Lower lobe of right lung (tissue), 2 donors: ENCODE measurements around the gene ZNF532. TPM values are rescaled to one million over a fixed set of nuclear protein-coding genes. Genes with fewer than 3 reads are reported as not detected.

Source experiments
- ATAC-seq, 2 donors: fragments of 200-7000 bp; cut with Tn5 transposase; one replicate each; pipeline ENCODE4 v1.9.1; 2020 to 2022; ENCODE audit warnings: mild to moderate bottlenecking in 2 of 2, moderate library complexity in 2 of 2
- DNase-seq: peaks from one replicate; pipeline ENCODE4 v3.0.0-alpha.2; 2020
- H3K27ac ChIP-seq: fragments of 200-600 bp; one replicate; pipeline ENCODE4 v1.8.0; 2022
- H3K27me3 ChIP-seq: fragments of 200-600 bp; one replicate; pipeline ENCODE4 v1.8.0; 2022; ENCODE audit warnings: low read depth
- H3K36me3 ChIP-seq: fragments of 200-600 bp; one replicate; pipeline ENCODE4 v1.8.0; 2022; ENCODE audit warnings: mild to moderate bottlenecking
- H3K4me1 ChIP-seq: fragments of 200-600 bp; one replicate; pipeline ENCODE4 v1.8.0; 2022
- H3K4me3 ChIP-seq: fragments of 200-600 bp; one replicate; pipeline ENCODE4 v1.8.0; 2022; ENCODE audit warnings: mild to moderate bottlenecking
- H3K9me3 ChIP-seq: fragments of 200-600 bp; one replicate; pipeline ENCODE4 v1.8.0; 2022
- intact Hi-C: fragments of 100-400 bp; cut with DNase I; formaldehyde crosslinking; loops from one replicate; pipeline ENCODE4 v1.11.0; 2022
- total RNA-seq: library from RNA; stranded (reverse); fragmentation: NEBNext Ultra II Directional; extraction: Animal tissue kit (Norgen Biotek cat#: 25700); gene quantifications from one replicate; pipeline ENCODE4 v1.2.1, GENCODE V29; 2021
- TF ChIP-seq, protein P1 (sequence below): fragments of 200-600 bp; IDR thresholded peaks from one replicate; pipeline ENCODE4 v1.8.0; 2022; ENCODE audit warnings: antibody characterized with exemption, mild to moderate bottlenecking
- donor health status: DM: no; HTN: yes; CAD: no; lungs with severe emphysema.

The ZNF532 gene
- total RNA-seq, 1 donor from 2014 or later: 54.0 TPM

- H3K27ac ChIP-seq: no peak overlapping the region
Observed at GRCh38 chr18:59026364-59026763, 161.7 kb downstream of the ZNF532 start.

DNA sequence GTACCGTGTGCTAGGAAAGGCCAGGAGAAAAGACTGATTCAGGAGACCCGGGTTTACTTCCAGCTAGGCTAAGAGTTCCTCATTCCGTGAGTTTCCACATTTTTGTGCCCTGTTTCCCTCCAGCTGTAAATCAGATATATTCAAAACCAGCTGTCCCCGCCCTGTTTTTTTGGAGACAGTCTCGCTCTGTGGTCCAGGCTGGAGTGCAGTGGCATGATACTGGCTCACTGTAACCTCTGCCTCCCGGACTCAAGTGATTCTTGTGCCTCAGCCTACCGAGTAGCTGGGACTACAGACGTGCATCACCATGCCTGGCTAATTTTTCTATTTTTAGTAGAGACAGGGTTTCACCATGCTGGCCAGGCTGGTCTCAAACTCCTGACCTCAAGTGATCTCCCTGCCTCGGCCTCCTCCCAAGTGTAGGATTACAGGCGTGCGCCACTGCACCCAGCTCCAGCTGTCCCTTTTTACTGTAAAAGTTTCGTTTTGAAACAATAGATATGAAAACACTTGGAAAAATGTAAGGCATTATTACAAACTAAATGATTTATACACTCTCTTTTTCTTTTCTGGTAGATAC is 162.2 kb downstream of the ZNF532 start:
- Histone ChIP-seq H3K9me3 (no peaks in the 10 kb centered on the region), H3K36me3 (no peaks in the 10 kb centered on the region), H3K27ac (no peak overlapping the region), H3K4me1 (no peaks in the 10 kb centered on the region), H3K4me3 (no peak overlapping the region), H3K27me3 (no peaks in the 10 kb centered on the region)
- intact Hi-C loops: no loop called here
- DNase-seq: no peak
- ATAC-seq: no peak
- TF ChIP-seq, protein P1, sequence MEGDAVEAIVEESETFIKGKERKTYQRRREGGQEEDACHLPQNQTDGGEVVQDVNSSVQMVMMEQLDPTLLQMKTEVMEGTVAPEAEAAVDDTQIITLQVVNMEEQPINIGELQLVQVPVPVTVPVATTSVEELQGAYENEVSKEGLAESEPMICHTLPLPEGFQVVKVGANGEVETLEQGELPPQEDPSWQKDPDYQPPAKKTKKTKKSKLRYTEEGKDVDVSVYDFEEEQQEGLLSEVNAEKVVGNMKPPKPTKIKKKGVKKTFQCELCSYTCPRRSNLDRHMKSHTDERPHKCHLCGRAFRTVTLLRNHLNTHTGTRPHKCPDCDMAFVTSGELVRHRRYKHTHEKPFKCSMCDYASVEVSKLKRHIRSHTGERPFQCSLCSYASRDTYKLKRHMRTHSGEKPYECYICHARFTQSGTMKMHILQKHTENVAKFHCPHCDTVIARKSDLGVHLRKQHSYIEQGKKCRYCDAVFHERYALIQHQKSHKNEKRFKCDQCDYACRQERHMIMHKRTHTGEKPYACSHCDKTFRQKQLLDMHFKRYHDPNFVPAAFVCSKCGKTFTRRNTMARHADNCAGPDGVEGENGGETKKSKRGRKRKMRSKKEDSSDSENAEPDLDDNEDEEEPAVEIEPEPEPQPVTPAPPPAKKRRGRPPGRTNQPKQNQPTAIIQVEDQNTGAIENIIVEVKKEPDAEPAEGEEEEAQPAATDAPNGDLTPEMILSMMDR: no peak

More at GRCh38 chr18:59026364-59026763, 161.7 kb downstream of the ZNF532 start:
- Histone ChIP-seq H3K27me3 (no peaks in the 10 kb centered on the region), H3K4me1 (no peaks in the 10 kb centered on the region), H3K9me3 (no peaks in the 10 kb centered on the region), H3K4me3 (no peak overlapping the region), H3K36me3 (no peaks in the 10 kb centered on the region)
- TF ChIP-seq, protein P1: no peak
- intact Hi-C loops: no loop called here
- no peak for ATAC-seq
- DNase-seq: no peak

DNA sequence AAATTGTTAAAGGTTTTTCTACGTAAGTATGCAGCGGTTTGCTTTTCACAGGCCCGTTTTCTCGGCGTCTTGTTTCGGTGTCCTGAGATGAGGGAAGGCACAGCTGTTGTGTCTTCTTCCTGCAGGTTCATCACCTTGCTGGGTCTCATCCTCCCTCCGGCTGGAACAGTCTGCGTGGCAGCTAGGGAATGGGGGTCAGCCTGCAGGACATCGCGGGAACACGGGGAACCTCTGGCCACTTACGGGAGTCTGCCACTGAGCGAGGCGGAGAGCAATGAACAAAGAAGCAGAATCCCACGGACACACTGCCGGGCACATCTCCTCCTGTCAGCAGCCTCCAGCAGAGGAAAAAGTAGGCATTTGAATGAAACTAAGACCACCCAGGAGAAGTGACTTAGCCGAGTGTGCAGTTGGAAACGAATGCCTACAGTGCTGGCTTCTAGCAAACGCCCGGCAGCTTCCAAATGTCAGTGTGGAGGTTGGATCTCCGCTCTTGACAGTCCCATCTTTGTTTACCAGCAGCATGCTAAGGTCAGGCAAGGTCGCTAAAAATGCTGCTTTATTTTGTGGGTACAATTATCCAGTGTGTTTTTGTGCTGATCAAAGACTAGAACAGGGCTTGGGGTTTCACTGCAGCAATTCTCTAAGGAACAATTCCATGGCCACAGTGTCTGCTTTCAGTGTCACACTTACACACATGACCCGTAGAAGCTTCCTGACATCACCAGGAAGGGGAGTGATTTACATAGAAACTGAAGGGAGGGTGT is 165.2 kb downstream of the ZNF532 start:
- TF ChIP-seq, protein P1: no peak
- DNase-seq: no peak
- no peak for ATAC-seq
- no peaks in the 10 kb centered on the region for H3K36me3 ChIP-seq
- no peak overlapping the region for H3K4me3 ChIP-seq
- no peaks in the 10 kb centered on the region for H3K27me3 ChIP-seq
- H3K9me3 ChIP-seq: no peaks in the 10 kb centered on the region
- H3K27ac ChIP-seq: no peak overlapping the region
- intact Hi-C loops: no loop called here
- H3K4me1 ChIP-seq: no peaks in the 10 kb centered on the region

- Histone ChIP-seq H3K4me1 (no peaks in the 10 kb centered on the region), H3K27ac (no peak overlapping the region), H3K36me3 (no peaks in the 10 kb centered on the region), H3K9me3 (no peaks in the 10 kb centered on the region), H3K27me3 (no peaks in the 10 kb centered on the region), H3K4me3 (no peak overlapping the region)
- TF ChIP-seq, protein P1: no peak
- no peak for ATAC-seq
- no peak for DNase-seq
- intact Hi-C loops: no loop called here
Observed at GRCh38 chr18:59032308-59032707, 167.6 kb downstream of the ZNF532 start.

- ATAC-seq (no peak), DNase-seq (no peak)
- H3K27me3 ChIP-seq: no peaks in the 10 kb centered on the region
- no peaks in the 10 kb centered on the region for H3K36me3 ChIP-seq
- no peaks in the 10 kb centered on the region for H3K9me3 ChIP-seq
- H3K27ac ChIP-seq: no peak overlapping the region
- intact Hi-C loops: no loop called here
- H3K4me1 ChIP-seq: no peaks in the 10 kb centered on the region
- no peak overlapping the region for H3K4me3 ChIP-seq
- TF ChIP-seq, protein P1: no peak
Observed at GRCh38 chr18:59033359-59033758, 168.7 kb downstream of the ZNF532 start.
